Measurements from ENCODE around the gene CLDN22.
A peak's percentile ranks its signal among the peaks of the same experiment; 100 is the strongest.

CLDN22 gene

GRCh38 chr4:183360161-183360919 is 40.3 kb upstream of the CLDN22 start:
- ATAC-seq = peak; percentile 72
- TF ChIP-seq ZNF565 (CRISPR knock-in tag; conservative IDR thresholded peaks at IDR 0.05; ENCODE audit: low read depth) (no peak), TOX (CRISPR knock-in tag; IDR thresholded peaks at IDR 0.05; ENCODE audit: borderline replicate concordance) (peak; percentile 61; the same call in 1 of the 2 replicates), ZFP30 (CRISPR knock-in tag; IDR thresholded peaks at IDR 0.05) (no peak), GLIS3 (CRISPR knock-in tag; IDR thresholded peaks at IDR 0.05) (no peak), POU6F1 (CRISPR knock-in tag; IDR thresholded peaks at IDR 0.05; ENCODE audit: borderline replicate concordance, low read depth) (no peak), ESRRG (CRISPR knock-in tag; IDR thresholded peaks at IDR 0.05) (no peak)

GRCh38 chr4:183358215-183358755 is 38.2 kb upstream of the CLDN22 start:
- ATAC-seq = no peak

More at GRCh38 chr4:183358215-183358755, 38.2 kb upstream of the CLDN22 start:
- no peak for TF ChIP-seq CSDC2 (CRISPR knock-in tag; IDR thresholded peaks at IDR 0.05)
- no peak for TF ChIP-seq TOX (CRISPR knock-in tag; IDR thresholded peaks at IDR 0.05; ENCODE audit: borderline replicate concordance)
- no peak for TF ChIP-seq ESRRG (CRISPR knock-in tag; IDR thresholded peaks at IDR 0.05)
- TF ChIP-seq CSRNP3 (CRISPR knock-in tag; IDR thresholded peaks at IDR 0.05) = no peak
- TF ChIP-seq ZFP30 (CRISPR knock-in tag; IDR thresholded peaks at IDR 0.05) = no peak
- no peak for TF ChIP-seq ZNF8 (CRISPR knock-in tag; IDR thresholded peaks at IDR 0.05)
- TF ChIP-seq TSHZ2 (CRISPR knock-in tag; IDR thresholded peaks at IDR 0.05) = no peak
- no peak for TF ChIP-seq ZNF70 (CRISPR knock-in tag; IDR thresholded peaks at IDR 0.05)
- TF ChIP-seq ISL1 (CRISPR knock-in tag; IDR thresholded peaks at IDR 0.05) = no peak
- TF ChIP-seq CREB5 (CRISPR knock-in tag; IDR thresholded peaks at IDR 0.05; ENCODE audit: low read depth) = no peak
- no peak for TF ChIP-seq PPARA (CRISPR knock-in tag; IDR thresholded peaks at IDR 0.05; ENCODE audit: borderline replicate concordance)
- TF ChIP-seq TCF4 (CRISPR knock-in tag; IDR thresholded peaks at IDR 0.05; ENCODE audit: borderline replicate concordance) = no peak
- no peak for TF ChIP-seq POU6F1 (CRISPR knock-in tag; IDR thresholded peaks at IDR 0.05; ENCODE audit: borderline replicate concordance, low read depth)
- no peak for TF ChIP-seq OSR1 (CRISPR knock-in tag; IDR thresholded peaks at IDR 0.05)
- no peak for TF ChIP-seq ZFP3 (CRISPR knock-in tag; IDR thresholded peaks at IDR 0.05)
- no peak for TF ChIP-seq SNAI2 (CRISPR knock-in tag; IDR thresholded peaks at IDR 0.05)
- TF ChIP-seq RARB (CRISPR knock-in tag; IDR thresholded peaks at IDR 0.05) = no peak
- TF ChIP-seq ZNF565 (CRISPR knock-in tag; conservative IDR thresholded peaks at IDR 0.05; ENCODE audit: low read depth) = no peak
